ENCODE measurements around the gene GEN1.

The GEN1 gene

DNA sequence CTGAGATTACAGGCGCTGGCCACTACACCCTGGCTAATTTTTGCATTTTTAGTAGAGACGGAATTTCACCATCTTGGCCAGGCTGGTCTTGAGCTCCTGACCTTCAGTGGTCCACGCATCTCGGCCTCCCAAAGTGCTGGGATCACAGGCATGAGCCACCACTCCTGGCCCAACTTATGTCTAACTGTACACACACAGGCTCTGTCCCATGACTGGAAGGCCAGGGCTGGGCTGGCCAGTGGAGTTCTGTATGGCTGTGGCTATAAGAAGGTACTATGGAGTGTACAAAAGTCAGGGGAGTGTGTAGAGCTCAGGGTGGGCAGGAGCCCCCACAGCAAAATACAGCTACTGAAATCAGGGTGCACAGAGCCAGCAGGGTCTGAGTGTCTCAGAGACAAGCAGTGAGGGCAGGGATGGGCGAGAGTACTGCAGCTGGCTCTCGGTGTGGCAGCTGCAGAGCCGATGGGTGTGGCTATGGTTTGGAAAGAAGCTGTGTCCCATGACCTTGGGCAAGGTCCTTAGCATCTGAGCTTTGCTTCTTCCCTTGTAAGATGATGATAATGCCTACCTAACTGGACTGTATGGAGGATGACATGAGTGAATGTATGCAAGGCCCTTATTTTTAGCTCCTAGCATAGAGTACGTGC lies 51.9 kb downstream of the GEN1 start:
- Histone ChIP-seq H4K20me1 (ENCODE audit: low read depth, low read length) (no peaks in the 10 kb centered on the region), H3K27me3 (ENCODE audit: low read length) (no peaks in the 10 kb centered on the region), H3K9me2 (replicated peaks; ENCODE audit: insufficient read depth, low read length) (no peaks in the 10 kb centered on the region), H3K79me2 (ENCODE audit: insufficient read depth, low read length) (no peaks in the 10 kb centered on the region), H3K27ac (ENCODE audit: low read depth, low read length) (no peak overlapping the region), H3K4me3 (ENCODE audit: insufficient read depth, low read length, poor library complexity, severe bottlenecking) (no peak overlapping the region), H2AFZ (ENCODE audit: low read depth, low read length, severe bottlenecking) (no peak overlapping the region), H3K4me2 (ENCODE audit: low read depth, low read length, poor library complexity, severe bottlenecking) (no peak overlapping the region), H3K9ac (ENCODE audit: low read length) (no peak overlapping the region), H3K36me3 (ENCODE audit: low read length) (no peaks in the 10 kb centered on the region), H3F3A (ENCODE audit: insufficient read depth) (no peaks in the 10 kb centered on the region), H3K9me3 (ENCODE audit: insufficient read depth, low read length) (no peaks in the 10 kb centered on the region)
- no peak for TF ChIP-seq EZH2phosphoT487 (conservative IDR thresholded peaks at IDR 0.05; ENCODE audit: low read length)
- TF ChIP-seq, protein P1, sequence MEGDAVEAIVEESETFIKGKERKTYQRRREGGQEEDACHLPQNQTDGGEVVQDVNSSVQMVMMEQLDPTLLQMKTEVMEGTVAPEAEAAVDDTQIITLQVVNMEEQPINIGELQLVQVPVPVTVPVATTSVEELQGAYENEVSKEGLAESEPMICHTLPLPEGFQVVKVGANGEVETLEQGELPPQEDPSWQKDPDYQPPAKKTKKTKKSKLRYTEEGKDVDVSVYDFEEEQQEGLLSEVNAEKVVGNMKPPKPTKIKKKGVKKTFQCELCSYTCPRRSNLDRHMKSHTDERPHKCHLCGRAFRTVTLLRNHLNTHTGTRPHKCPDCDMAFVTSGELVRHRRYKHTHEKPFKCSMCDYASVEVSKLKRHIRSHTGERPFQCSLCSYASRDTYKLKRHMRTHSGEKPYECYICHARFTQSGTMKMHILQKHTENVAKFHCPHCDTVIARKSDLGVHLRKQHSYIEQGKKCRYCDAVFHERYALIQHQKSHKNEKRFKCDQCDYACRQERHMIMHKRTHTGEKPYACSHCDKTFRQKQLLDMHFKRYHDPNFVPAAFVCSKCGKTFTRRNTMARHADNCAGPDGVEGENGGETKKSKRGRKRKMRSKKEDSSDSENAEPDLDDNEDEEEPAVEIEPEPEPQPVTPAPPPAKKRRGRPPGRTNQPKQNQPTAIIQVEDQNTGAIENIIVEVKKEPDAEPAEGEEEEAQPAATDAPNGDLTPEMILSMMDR (IDR thresholded peaks at IDR 0.05; ENCODE audit: insufficient read depth, low read length, poor library complexity, severe bottlenecking), result no peak

DNA sequence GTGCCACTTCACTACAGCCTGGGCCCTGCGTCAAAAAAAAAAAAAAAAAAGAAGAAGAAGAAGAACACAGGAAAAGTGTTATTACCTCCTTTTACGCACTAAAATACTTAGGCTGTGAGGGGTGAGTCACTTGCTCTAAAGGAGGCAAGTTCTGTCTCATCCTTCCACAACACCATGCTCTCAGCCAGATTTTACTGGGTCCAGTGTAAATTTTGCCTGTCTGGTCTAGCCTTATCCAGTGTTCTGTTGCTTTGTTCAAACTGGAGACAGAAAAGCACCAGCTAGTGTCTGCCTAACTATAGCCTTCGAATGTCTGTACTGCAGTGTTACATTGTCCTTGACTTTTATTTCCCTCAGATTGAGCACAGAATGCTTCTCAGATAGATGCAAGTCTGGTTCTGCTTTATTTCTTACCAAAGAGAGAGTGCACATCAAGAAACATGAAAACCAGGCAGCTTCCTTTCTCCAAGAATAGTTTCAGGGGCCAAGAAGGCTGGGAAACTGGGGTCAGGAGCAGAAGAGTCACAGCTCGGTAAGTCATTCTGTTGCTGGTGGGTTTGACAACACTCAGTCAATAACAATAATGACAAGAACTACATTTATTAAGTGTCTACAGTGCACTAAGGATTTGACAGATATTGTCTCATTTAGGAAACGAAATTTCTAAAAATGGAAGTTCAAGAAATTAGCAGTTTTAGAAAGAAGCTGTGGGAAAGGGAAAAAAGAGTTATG lies 59.2 kb downstream of the GEN1 start:
- H3K27me3 ChIP-seq (ENCODE audit: low read length), result no peaks in the 10 kb centered on the region
- H3K4me2 ChIP-seq (ENCODE audit: low read depth, low read length, poor library complexity, severe bottlenecking), result no peak overlapping the region
- H3K9ac ChIP-seq (ENCODE audit: low read length), result no peak overlapping the region
- H3K36me3 ChIP-seq (ENCODE audit: low read length), result no peaks in the 10 kb centered on the region
- H3K79me2 ChIP-seq (ENCODE audit: insufficient read depth, low read length), result no peaks in the 10 kb centered on the region
- H3K9me2 ChIP-seq (replicated peaks; ENCODE audit: insufficient read depth, low read length), result no peaks in the 10 kb centered on the region
- no peak overlapping the region for H3K4me3 ChIP-seq (ENCODE audit: insufficient read depth, low read length, poor library complexity, severe bottlenecking)
- no peaks in the 10 kb centered on the region for H4K20me1 ChIP-seq (ENCODE audit: low read depth, low read length)
- H2AFZ ChIP-seq (ENCODE audit: low read depth, low read length, severe bottlenecking), result no peak overlapping the region
- no peak for TF ChIP-seq EZH2phosphoT487 (conservative IDR thresholded peaks at IDR 0.05; ENCODE audit: low read length)
- TF ChIP-seq, protein P1 (IDR thresholded peaks at IDR 0.05; ENCODE audit: insufficient read depth, low read length, poor library complexity, severe bottlenecking), result no peak
- H3F3A ChIP-seq (ENCODE audit: insufficient read depth), result no peaks in the 10 kb centered on the region
- H3K27ac ChIP-seq (ENCODE audit: low read depth, low read length), result no peak overlapping the region
- no peaks in the 10 kb centered on the region for H3K9me3 ChIP-seq (ENCODE audit: insufficient read depth, low read length)

DNA sequence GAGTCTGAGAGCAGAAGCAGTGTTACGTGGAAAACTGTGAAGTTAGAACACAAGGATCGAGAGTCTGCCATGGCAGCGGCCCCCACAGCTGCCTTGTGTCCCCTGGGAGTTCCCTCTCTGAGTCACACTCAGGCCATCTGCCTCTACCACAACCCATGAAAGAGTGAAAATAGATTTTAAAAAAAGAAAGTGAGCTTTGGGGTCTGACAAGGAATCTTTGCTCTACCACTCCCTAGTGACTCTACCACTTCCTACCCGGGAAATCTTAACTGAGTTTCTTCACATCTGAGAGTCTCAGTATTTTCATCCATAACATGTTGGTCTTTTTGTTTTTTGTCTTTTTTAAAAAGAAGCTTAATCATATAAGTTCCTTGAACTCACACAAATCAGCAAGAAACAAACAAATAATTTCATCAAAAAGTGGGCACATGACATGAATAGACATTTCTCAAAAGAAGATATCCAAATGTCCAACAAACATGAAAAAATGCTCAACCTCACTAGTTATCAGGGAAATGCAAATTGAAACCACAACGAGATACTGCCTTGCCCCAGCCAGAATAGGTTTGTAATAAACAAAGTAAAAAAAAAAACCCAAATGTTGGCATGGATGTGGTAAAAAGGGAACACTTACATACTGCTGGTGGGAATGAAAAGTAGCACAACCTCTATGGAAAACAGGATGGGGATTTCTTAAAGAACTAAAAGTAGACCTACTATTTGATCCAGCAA lies 60.0 kb downstream of the GEN1 start:
- Histone ChIP-seq H3K27ac (ENCODE audit: low read depth, low read length) (no peak overlapping the region), H3K4me3 (ENCODE audit: insufficient read depth, low read length, poor library complexity, severe bottlenecking) (no peak overlapping the region), H2AFZ (ENCODE audit: low read depth, low read length, severe bottlenecking) (no peak overlapping the region), H3K4me2 (ENCODE audit: low read depth, low read length, poor library complexity, severe bottlenecking) (no peak overlapping the region), H3K36me3 (ENCODE audit: low read length) (no peaks in the 10 kb centered on the region), H3K9me3 (ENCODE audit: insufficient read depth, low read length) (no peaks in the 10 kb centered on the region), H3K9ac (ENCODE audit: low read length) (no peak overlapping the region), H3F3A (ENCODE audit: insufficient read depth) (no peaks in the 10 kb centered on the region), H3K9me2 (replicated peaks; ENCODE audit: insufficient read depth, low read length) (no peaks in the 10 kb centered on the region), H3K27me3 (ENCODE audit: low read length) (no peaks in the 10 kb centered on the region), H3K79me2 (ENCODE audit: insufficient read depth, low read length) (no peaks in the 10 kb centered on the region), H4K20me1 (ENCODE audit: low read depth, low read length) (no peaks in the 10 kb centered on the region)
- no peak for TF ChIP-seq EZH2phosphoT487 (conservative IDR thresholded peaks at IDR 0.05; ENCODE audit: low read length)
- TF ChIP-seq, protein P1 (IDR thresholded peaks at IDR 0.05; ENCODE audit: insufficient read depth, low read length, poor library complexity, severe bottlenecking), result no peak
